Liver (tissue), 9 donors: ENCODE results near the gene SMS. TPM values are rescaled to one million over a fixed set of nuclear protein-coding genes. Genes with fewer than 3 reads are reported as not detected.

Experiments used
- DNase-seq: peaks from one replicate; pipeline ENCODE4 v3.0.0-alpha.2; 2017; ENCODE audit warnings: low spot score
- H3K27ac ChIP-seq, 2 donors: one replicate each; pipeline ENCODE4 v1.7.0; 2013; ENCODE audit warnings: inconsistent platforms in 2 of 2, low read length in 2 of 2, control low read depth in 1 of 2, low read depth in 1 of 2, mild to moderate bottlenecking in 1 of 2
- H3K27me3 ChIP-seq, 4 donors: one replicate each; pipeline versions ENCODE4 v1.6.1 to v1.7.0; 2013; ENCODE audit warnings: low read length in 3 of 4, inconsistent platforms in 1 of 4, mild to moderate bottlenecking in 1 of 4, moderate library complexity in 1 of 4; ENCODE audit not compliant: control insufficient read depth in 4 of 4, insufficient read depth in 4 of 4
- H3K36me3 ChIP-seq, 4 donors: one replicate each; pipeline versions ENCODE4 v1.6.1 to v1.7.0; 2013; ENCODE audit warnings: low read length in 3 of 4, mild to moderate bottlenecking in 3 of 4, low read depth in 1 of 4, moderate library complexity in 1 of 4; ENCODE audit not compliant: control insufficient read depth in 4 of 4, insufficient read depth in 3 of 4
- H3K4me1 ChIP-seq, 4 donors: one replicate each; pipeline versions ENCODE4 v1.6.1 to v1.7.0; 2013; ENCODE audit warnings: low read length in 3 of 4, mild to moderate bottlenecking in 3 of 4, moderate library complexity in 1 of 4; ENCODE audit not compliant: control insufficient read depth in 4 of 4, insufficient read depth in 4 of 4
- H3K4me3 ChIP-seq, 3 donors: one replicate each; pipeline versions ENCODE4 v1.6.1 to v1.7.0; 2013; ENCODE audit warnings: low read length in 3 of 3, control low read depth in 1 of 3, low read depth in 1 of 3, mild to moderate bottlenecking in 1 of 3
- H3K9ac ChIP-seq, 2 donors: one replicate each; pipeline ENCODE4 v1.7.0; 2013; ENCODE audit warnings: low read length in 2 of 2, mild to moderate bottlenecking in 2 of 2, moderate library complexity in 2 of 2, control low read depth in 1 of 2, low read depth in 1 of 2
- H3K9me3 ChIP-seq, 4 donors: one replicate each; pipeline versions ENCODE4 v1.6.1 to v1.7.0; 2013; ENCODE audit warnings: low read length in 3 of 4; ENCODE audit not compliant: control insufficient read depth in 4 of 4
- ATF3 ChIP-seq: IDR thresholded peaks from 2 replicates; pipeline ENCODE4 v1.6.1; 2016; ENCODE audit warnings: antibody characterized with exemption
- CTCF ChIP-seq: fragments of 150-350 bp; IDR thresholded peaks from 2 replicates; pipeline ENCODE4 v1.5.1; 2017; ENCODE audit warnings: improper control_type of control experiment, low read depth, low read length; ENCODE audit not compliant: missing input control
- EGR1 ChIP-seq, 2 donors: IDR thresholded peaks; 2 replicates each; pipeline ENCODE4 v1.6.1; 2016 to 2018; ENCODE audit warnings: antibody characterized with exemption in 2 of 2, low read depth in 2 of 2
- FOXA2 ChIP-seq: IDR thresholded peaks from 2 replicates; pipeline ENCODE4 v1.6.1; 2016; ENCODE audit warnings: antibody characterized with exemption
- GABPA ChIP-seq, 2 donors: IDR thresholded peaks in 1 of 2; conservative IDR thresholded peaks in 1 of 2; 2 replicates each; pipeline ENCODE4 v1.6.1; 2016; ENCODE audit warnings: antibody characterized with exemption in 2 of 2, mild to moderate bottlenecking in 1 of 2, moderate library complexity in 1 of 2
- HNF4A ChIP-seq, 2 donors: conservative IDR thresholded peaks; 2 replicates each; pipeline ENCODE4 v1.6.1; 2016; ENCODE audit warnings: antibody characterized with exemption in 2 of 2, mild to moderate bottlenecking in 2 of 2
- JUND ChIP-seq, 2 donors: IDR thresholded peaks; 2 replicates each; pipeline ENCODE4 v1.6.1; 2016; ENCODE audit warnings: antibody characterized with exemption in 2 of 2
- MAX ChIP-seq: IDR thresholded peaks from 2 replicates; pipeline ENCODE4 v1.6.1; 2016; ENCODE audit warnings: antibody characterized with exemption
- NR2F2 ChIP-seq: IDR thresholded peaks from 2 replicates; pipeline ENCODE4 v1.6.1; 2016; ENCODE audit warnings: antibody characterized with exemption
- REST ChIP-seq: IDR thresholded peaks from 2 replicates; pipeline ENCODE4 v1.6.1; 2016; ENCODE audit warnings: antibody characterized with exemption, mild to moderate bottlenecking
- TAF1 ChIP-seq: conservative IDR thresholded peaks from 2 replicates; pipeline ENCODE4 v1.6.1; 2016; ENCODE audit warnings: antibody characterized with exemption, mild to moderate bottlenecking
- YY1 ChIP-seq: IDR thresholded peaks from 2 replicates; pipeline ENCODE4 v1.6.1; 2016; ENCODE audit warnings: antibody characterized with exemption, mild to moderate bottlenecking
- ZBTB33 ChIP-seq: IDR thresholded peaks from 2 replicates; pipeline ENCODE4 v1.6.1; 2016; ENCODE audit warnings: antibody characterized with exemption
- WGBS: extraction: QIAGEN DNeasy Blood & Tissue Kit; methylation state at CpG from one replicate; pipeline ENCODE4 v1.1.7; 2013; 5-methylcytosine and 5-hydroxymethylcytosine counted together
- polyA plus RNA-seq, 2 donors: library from polyadenylated mRNA; stranded (reverse) in 1 of 2; unstranded in 1 of 2; fragments of 200-250 nt in 1 of 2; fragments of >200 nt in 1 of 2; fragmentation: Nextera tagmentation in 1 of 2; extraction: Ambion mirVana in 1 of 2; gene quantifications; one replicate each; pipeline versions ENCODE4 v1.2.1 to v1.2.3, GENCODE V29; 2013 to 2015
- total RNA-seq, 2 donors: library from RNA; depleted of rRNA; stranded (reverse); fragments of >200 nt; gene quantifications; one replicate each; pipeline ENCODE4 v1.2.3, GENCODE V29; 2014
- donor health status: healthy.
- donor health status: healthy.
- donor health status: healthy.
- donor health status: healthy.
- donor health status: healthy.

SMS gene
- total and polyA plus RNA-seq, 4 donors: 13.9 to 41.0 (median 17.8) TPM

- TF ChIP-seq REST: no peak
Measured at GRCh38 chrX:21929209-21929608, 11.3 kb upstream of the SMS start (continued).

GRCh38 chrX:21930986-21931385, 9.5 kb upstream of the SMS start:
- TF ChIP-seq CTCF (no peak), JUND (IDR thresholded peaks at IDR 0.05) (no peak), ATF3 (no peak)
- DNase-seq: no peak
- no peak overlapping the region for H3K27ac ChIP-seq
- no peaks in the 10 kb centered on the region for H3K36me3 ChIP-seq
- H3K27me3 ChIP-seq: no peaks in the 10 kb centered on the region
- H3K9ac ChIP-seq: no peak overlapping the region
- WGBS: 30% methylated on average over 1 of the region's 1 CpG
- no peaks in the 10 kb centered on the region for H3K9me3 ChIP-seq
- no peak overlapping the region for H3K4me3 ChIP-seq
- no peaks in the 10 kb centered on the region for H3K4me1 ChIP-seq

GRCh38 chrX:21932292-21933002, 8.1 kb upstream of the SMS start:
- WGBS: 82% methylated on average over 11 of the region's 11 CpGs
- TF ChIP-seq JUND (IDR thresholded peaks at IDR 0.05): no peak
- TF ChIP-seq MAX: no peak
- no peak for TF ChIP-seq HNF4A (conservative IDR thresholded peaks at IDR 0.05)
- TF ChIP-seq YY1: no peak
- no peaks in the 10 kb centered on the region for H3K4me1 ChIP-seq
- H3K27ac ChIP-seq: peak overlapping the region in 1 of 2 donors; percentile 25
- H3K4me3 ChIP-seq: no peak overlapping the region
- H3K9ac ChIP-seq: no peak overlapping the region
- DNase-seq: no peak
- H3K36me3 ChIP-seq: no peaks in the 10 kb centered on the region
- H3K27me3 ChIP-seq: no peaks in the 10 kb centered on the region
- H3K9me3 ChIP-seq: no peaks in the 10 kb centered on the region

GRCh38 chrX:21933077-21933476, 7.4 kb upstream of the SMS start:
- DNase-seq: no peak
- Histone ChIP-seq H3K27ac (peak overlapping the region in 1 of 2 donors; percentile 25), H3K4me1 (no peaks in the 10 kb centered on the region), H3K36me3 (no peaks in the 10 kb centered on the region), H3K9ac (no peak overlapping the region), H3K9me3 (no peaks in the 10 kb centered on the region), H3K27me3 (no peaks in the 10 kb centered on the region), H3K4me3 (no peak overlapping the region)
- WGBS: 88% methylated on average over 7 of the region's 7 CpGs
- TF ChIP-seq CTCF (no peak), NR2F2 (no peak), EGR1 (IDR thresholded peaks at IDR 0.05; ENCODE audit: low read depth in 2 of 2) (no peak), FOXA2 (no peak), TAF1 (no peak), GABPA (IDR thresholded peaks at IDR 0.05 in 1 of 2, conservative IDR thresholded peaks at IDR 0.05 in 1 of 2) (no peak), ZBTB33 (no peak)
